DMS114 treated with DMSO at 0.1 percent for 48 hours (cell line): ENCODE data around the gene ATG7.
"Not testable (repeated sequence)": the region's sequence is repeated elsewhere in the genome, so short reads cannot be mapped to it uniquely, and the experiment has no call there.

ENCODE experiments used
- DNase-seq: peaks from one replicate; lab custom pipeline; 2025; ENCODE audit not compliant: unreplicated experiment; lab: John Stamatoyannopoulos, UW

Gene ATG7

GRCh38 chr3:11563865-11564185 is 291.6 kb downstream of the ATG7 start:
- no peak for DNase-seq

DNA sequence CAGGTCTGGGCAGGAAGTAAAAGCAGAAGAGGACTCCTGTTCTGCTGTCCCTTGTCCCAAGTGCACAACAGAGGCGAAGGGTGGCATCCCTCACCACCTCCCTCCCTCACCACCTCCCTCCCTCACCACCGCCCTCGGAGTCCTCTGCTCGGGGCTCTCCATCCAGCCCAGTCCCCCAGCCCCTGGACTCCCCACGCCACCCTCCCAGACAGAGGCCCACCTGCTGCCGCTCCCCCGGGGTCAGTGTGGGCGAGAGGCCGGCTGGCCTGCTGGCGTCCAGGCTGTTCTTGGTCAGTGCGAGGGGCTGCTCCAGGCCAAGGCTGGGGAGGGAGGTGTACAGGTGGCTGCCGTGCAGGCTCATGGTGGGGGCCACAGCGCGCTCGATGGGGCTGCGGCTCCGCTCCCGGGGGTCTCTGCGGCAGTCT is 292.4 kb downstream of the ATG7 start:
- no peak for DNase-seq

DNA sequence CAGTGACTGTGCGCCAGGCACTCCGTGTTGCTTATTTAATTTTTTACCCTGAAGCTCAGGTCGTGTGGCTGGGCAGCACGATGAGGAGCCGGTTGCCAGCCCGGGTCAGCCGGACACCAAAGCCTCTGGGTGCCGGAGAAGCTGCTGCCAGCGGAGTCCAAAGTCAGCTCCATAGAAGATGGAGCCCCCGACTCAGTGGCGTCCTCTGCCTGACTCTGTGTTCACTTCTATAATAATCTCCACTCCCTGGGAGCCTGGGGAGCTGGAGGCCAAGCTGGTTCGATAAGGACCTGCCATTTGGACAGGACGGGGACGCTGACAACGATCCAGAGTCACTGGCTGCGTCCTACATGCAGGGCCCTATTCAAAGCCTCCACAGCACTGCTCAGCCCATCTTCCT is 292.9 kb downstream of the ATG7 start:
- DNase-seq: no peak

DNA sequence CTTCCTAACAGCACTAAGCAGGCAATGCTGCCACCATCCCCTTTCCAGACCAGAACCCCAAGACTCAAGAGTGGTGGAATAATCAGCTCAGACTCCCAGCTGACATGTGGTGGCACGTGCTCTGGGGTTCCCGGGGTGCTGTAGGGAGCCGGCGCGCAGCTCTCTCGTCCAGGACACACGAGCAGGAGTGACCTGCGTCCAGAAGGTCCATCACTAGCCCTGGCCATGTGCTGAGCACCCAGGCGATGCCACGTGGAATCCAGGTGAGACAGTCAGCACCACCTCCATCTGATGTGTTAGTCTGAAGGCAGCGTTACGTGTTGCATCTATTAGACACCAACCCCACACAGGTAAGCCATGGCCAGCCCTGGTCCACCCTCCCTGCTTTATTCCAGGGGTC is 293.3 kb downstream of the ATG7 start:
- no peak for DNase-seq

GRCh38 chr3:11565932-11566331 is 293.7 kb downstream of the ATG7 start:
- no peak for DNase-seq

- DNase-seq: no peak
Measured at GRCh38 chr3:11566478-11566877, 294.3 kb downstream of the ATG7 start.

DNA sequence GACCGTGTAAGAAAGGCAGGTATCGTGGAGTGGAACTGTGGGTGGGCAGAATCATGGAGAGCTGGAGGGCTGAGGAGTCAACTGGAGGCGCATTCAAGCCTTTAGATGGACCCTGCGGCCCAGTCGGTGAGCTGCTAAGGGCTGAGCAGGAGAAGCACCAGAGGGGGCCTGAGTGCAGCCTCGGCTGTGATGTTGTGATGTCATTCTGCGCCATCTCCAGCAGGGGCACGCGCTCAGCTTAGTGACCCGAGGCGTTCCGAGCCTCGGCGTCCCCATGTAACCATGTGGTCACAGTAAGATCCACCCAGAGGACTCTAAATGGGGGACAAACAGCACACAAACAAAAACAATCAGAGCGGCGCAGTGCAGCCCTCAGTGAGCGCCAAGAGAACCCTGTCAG is 294.7 kb downstream of the ATG7 start:
- DNase-seq: no peak

DNA sequence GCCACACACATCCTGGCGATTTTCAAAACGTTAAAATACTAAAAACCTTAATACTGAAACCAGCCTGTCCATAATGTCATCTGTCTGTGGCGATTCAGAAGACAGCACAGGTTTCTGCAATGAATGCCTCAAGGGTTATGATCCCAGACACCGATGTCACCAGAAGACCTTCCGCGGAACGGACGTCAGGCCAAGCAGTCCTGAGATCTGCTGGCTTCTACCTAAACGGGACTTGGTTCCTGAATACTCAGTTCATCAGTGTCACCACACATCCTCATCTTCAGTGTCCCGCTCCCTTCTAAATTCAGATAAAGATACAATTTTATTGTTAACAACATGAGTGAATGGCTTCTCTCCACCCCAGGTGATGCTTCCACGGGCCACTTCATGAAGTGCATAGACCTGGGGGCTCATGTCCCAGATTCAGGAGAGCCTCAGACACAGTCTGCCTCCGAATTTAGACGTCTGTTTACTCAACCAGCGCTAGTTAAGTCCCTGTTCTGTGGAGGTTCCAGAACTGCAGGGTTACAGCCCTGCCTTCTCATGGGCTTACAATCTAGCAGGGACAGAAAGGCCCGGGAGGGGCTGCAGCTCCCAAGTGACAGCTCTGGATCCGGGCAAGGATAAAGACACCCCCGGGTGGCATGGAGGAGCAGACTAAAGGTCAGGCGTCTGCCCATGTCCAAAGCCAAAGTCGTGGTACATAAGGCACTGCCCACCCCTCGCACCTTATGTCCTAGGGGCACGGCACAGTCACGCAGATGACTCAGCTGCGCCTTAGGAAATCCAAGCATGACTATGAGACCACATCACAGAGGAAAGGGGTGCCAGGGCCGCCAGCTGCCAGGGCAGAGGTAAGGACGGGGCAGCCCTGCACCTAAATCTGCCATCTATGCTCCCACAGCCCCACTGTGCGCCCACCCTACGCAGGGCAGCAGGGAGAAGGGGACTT is 295.6 kb downstream of the ATG7 start:
- DNase-seq: no peak

GRCh38 chr3:11568503-11569155 is 296.4 kb downstream of the ATG7 start:
- DNase-seq: no peak

- no peak for DNase-seq
Measured at GRCh38 chr3:11569156-11569741, 297.1 kb downstream of the ATG7 start.

GRCh38 chr3:11570251-11570650 is 298.1 kb downstream of the ATG7 start:
- no peak for DNase-seq

DNA sequence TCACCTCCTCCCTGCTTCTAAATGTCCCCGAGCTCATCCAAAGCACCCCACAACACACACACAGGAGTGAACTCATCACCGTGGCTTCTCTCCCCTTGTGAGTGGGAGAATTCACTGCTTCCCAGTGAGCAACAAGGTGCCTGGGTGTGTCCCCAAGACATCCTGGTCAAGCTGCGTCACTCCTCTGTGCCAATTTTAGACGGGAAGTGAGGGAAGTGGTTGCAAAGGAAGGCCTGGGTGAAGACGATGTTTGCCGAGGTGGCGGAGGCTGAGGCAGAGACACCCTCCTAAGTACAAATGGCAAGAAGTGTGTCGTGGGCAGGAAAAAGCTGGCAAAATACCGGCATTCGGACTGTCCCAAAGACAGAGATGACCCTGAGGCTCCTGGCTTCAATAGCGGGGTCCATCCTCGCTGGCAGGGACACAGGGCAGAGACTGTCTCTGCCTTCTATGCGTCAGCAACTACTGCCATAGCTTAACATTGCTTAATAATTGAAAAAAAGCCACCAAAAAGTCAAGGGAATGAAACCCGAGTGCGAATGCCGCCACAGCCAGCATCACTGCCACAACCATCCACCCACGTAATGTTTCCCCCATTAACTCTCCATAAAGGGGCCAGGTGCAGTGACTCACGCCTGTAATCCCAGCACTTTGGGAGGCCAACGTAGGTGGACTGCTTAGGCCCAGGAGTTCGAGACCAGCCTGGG is 298.7 kb downstream of the ATG7 start:
- no peak for DNase-seq

DNA sequence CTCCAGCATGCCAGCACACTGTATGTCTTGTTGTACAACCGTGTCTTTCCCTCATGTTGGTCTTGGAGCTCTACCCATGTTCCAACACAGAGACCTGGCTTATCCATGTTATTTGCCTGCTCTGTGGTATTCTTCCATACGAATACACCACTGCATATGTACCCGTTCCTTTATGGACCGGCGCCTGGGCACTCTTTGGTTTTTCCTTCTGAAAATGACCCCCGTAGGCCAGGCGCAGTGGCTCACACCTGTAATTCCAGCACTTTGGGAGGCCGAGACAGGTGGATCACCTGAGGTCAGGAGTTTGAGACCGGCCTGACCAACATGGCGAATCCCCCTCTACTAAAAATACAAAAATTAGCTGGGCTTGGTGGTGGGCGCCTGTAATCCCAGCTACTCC is 300.5 kb downstream of the ATG7 start:
- not testable (repeated sequence) for DNase-seq

GRCh38 chr3:11574981-11575669 is 302.9 kb downstream of the ATG7 start:
- DNase-seq: no peak

GRCh38 chr3:11575677-11576076 is 303.5 kb downstream of the ATG7 start:
- DNase-seq: no peak

- DNase-seq: no peak
Measured at GRCh38 chr3:11576453-11576852, 304.3 kb downstream of the ATG7 start.

DNA sequence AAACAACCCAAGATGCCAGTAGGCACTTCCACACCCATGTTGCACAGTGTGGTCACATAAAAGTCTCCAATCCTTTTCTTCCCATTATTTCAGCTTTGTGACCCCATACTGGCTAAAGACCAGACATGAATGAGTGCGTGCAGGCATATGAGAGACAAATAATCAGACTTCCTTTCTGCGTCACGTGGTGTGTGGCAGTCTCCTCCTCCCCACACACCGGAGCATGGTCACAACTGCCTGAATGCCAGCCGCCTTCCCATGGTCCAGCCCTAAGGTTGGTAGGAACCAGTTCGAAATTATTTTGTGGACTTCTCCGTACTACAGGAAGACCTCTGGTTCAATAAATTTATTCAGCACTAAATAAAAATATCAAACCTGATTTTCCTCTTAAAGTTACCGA is 306.0 kb downstream of the ATG7 start:
- DNase-seq: no peak

DNA sequence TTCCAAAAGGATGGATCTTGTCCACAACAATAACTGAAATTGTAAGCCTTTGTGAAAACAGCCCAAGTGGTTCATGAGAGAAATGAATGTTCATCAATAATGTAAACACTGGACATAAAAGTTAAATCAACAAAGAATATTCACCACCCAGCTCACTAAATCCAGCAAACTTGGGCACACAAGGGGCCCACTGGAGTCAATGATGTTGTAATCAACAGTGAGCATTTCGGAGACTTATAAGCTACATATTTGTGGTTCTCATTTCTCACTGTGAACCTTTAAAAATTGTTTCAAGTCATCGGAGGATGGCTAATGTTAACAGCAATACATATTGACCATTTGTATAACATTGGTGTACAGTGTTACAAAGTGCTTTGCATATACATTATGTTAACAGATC is 308.4 kb downstream of the ATG7 start:
- DNase-seq: no peak

DNA sequence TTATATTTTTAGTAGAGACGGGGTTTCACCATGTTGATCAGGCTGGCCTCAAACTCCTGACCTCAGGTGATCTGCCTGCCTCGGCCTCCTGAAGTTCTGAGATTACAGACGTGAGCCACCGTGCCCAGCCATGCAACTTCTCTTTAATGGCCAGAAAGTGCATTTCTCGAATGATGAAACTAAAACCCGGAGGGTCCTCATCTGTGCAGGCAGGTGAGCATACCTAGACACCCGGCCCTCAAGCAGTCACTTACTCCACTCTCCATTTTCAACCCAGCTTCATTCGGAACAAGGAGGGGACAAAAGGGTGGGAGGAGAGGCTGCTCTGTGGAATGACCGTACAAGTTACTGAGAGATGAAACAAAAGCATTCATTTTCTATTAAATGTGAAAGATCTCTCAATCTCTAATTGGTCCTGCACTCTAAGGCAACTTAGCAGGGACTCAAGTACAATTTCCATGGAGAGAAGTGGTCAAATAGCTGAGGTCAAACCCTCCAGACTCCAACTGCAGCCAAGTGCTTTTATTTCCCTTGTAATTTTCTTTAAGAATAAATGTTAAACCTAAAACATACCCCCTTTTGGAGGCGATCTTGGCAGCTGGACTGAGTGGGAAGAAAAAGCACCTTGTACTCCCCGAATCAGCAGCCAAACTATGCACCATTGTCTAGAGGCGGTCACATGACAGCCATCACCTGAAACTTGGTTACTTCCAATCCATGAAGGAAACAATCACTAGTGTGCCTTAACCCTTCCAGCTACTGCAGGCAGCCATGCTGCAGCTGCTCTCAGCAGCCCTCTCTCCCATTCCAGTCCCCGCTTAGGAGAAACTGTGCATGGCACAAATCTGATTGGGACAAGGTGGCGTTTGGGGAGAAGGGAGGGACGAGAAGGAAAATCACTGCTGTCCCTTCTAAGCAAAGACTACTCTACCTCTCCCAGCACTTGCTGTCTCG is 309.3 kb downstream of the ATG7 start:
- no peak for DNase-seq
